HepG2 (cell line): ENCODE results near the gene CCL16. TPM values are rescaled to one million over a fixed set of nuclear protein-coding genes. Genes with fewer than 3 reads are reported as not detected.

Experiments used
- AFF4 ChIP-seq: sonication (generic); formaldehyde crosslinking; IDR thresholded peaks from 2 replicates; pipeline ENCODE4 v1.4.0; 2020; ENCODE audit warnings: missing genetic modification reagents
- GMEB2 ChIP-seq: IDR thresholded peaks from 2 replicates; pipeline ENCODE4 v1.6.1; 2016; ENCODE audit warnings: missing biosample characterization, missing genetic modification reagents, low read depth
- HNRNPK ChIP-seq: fragments of 200-400 bp; formaldehyde crosslinking; IDR thresholded peaks from 2 replicates; pipeline ENCODE4 v1.6.1; 2018; ENCODE audit warnings: low read length, low read depth, moderate library complexity, mild to moderate bottlenecking; ENCODE audit not compliant: poor library complexity, severe bottlenecking
- NFYB ChIP-seq: sonication (generic); formaldehyde crosslinking; IDR thresholded peaks from 2 replicates; pipeline ENCODE4 v1.4.0; 2020; ENCODE audit warnings: missing genetic modification reagents
- NR2F1 ChIP-seq, 2 experiments: fragments of 450-650 bp in 1 of 2; formaldehyde crosslinking in 1 of 2; IDR thresholded peaks; 2 replicates each; pipeline versions ENCODE4 v1.5.0 to v1.6.1; 2016 to 2020; ENCODE audit warnings: mild to moderate bottlenecking in 1 of 2, missing compliant biosample characterization in 1 of 2, missing genetic modification reagents in 1 of 2, moderate library complexity in 1 of 2
- REL ChIP-seq: sonication (generic); formaldehyde crosslinking; conservative IDR thresholded peaks from 2 replicates; pipeline ENCODE4 v1.8.0; 2022; ENCODE audit warnings: mild to moderate bottlenecking, missing genetic modification reagents, moderate library complexity
- SRSF1 ChIP-seq: fragments of 200-400 bp; formaldehyde crosslinking; optimal IDR thresholded peaks from 2 replicates; pipeline ENCODE3; 2017; ENCODE audit warnings: mild to moderate bottlenecking, low read depth, low read length, moderate library complexity
- TEAD3 ChIP-seq: optimal IDR thresholded peaks from 2 replicates; pipeline ENCODE3; 2016; ENCODE audit warnings: borderline replicate concordance
- ZNF253 ChIP-seq: sonication (generic); formaldehyde crosslinking; IDR thresholded peaks from 2 replicates; pipeline ENCODE4 v1.8.0; 2022; ENCODE audit warnings: mild to moderate bottlenecking, missing genetic modification reagents, borderline replicate concordance
- ZNF670 ChIP-seq: sonication (generic); formaldehyde crosslinking; IDR thresholded peaks from 2 replicates; pipeline ENCODE4 v1.8.0; 2022; ENCODE audit warnings: mild to moderate bottlenecking, missing genetic modification reagents, borderline replicate concordance
- ZNF879 ChIP-seq: sonication (generic); formaldehyde crosslinking; IDR thresholded peaks from 2 replicates; pipeline ENCODE4 v1.8.1; 2023; ENCODE audit warnings: missing genetic modification reagents
- ZSCAN22 ChIP-seq: sonication (generic); formaldehyde crosslinking; IDR thresholded peaks from 2 replicates; pipeline ENCODE4 v1.4.0; 2020; ENCODE audit warnings: mild to moderate bottlenecking, missing genetic modification reagents
- ZSCAN31 ChIP-seq: sonication (generic); formaldehyde crosslinking; IDR thresholded peaks from 2 replicates; pipeline ENCODE4 v1.5.0; 2020; ENCODE audit warnings: low read depth, mild to moderate bottlenecking, missing genetic modification reagents
- polyA plus RNA-seq, 8 experiments: library from polyadenylated mRNA; depleted of rRNA in 3 of 8; stranded (reverse) in 7 of 8; unstranded in 1 of 8; fragments of >200 nt; fragmentation: Illumina TruSeq in 4 of 8; extraction: Trizol in 4 of 8; gene quantifications; 2 replicates each; pipeline versions ENCODE4 v1.2.1 to v1.2.3, GENCODE V29; 2011 to 2016; ENCODE audit warnings: low read depth in 4 of 8, missing spikeins in 1 of 8, mixed read lengths in 1 of 8; ENCODE audit not compliant: insufficient read depth in 1 of 8
- total RNA-seq, 5 experiments: library from RNA; depleted of rRNA; stranded (reverse); fragments of >200 nt; fragmentation: Illumina TruSeq; extraction: Trizol; gene quantifications; 2 replicates each; pipeline ENCODE4 v1.2.3, GENCODE V29; 2016; ENCODE audit warnings: low read depth in 1 of 5
- TF ChIP-seq, protein P1 (sequence below): IDR thresholded peaks from 2 replicates; pipeline ENCODE4 v1.6.1; 2016; ENCODE audit warnings: mild to moderate bottlenecking
- TF ChIP-seq, protein P2 (sequence below): sonication (generic); formaldehyde crosslinking; IDR thresholded peaks from 2 replicates; pipeline ENCODE4 v1.5.0; 2020; ENCODE audit warnings: missing genetic modification reagents
- TF ChIP-seq, protein P3 (sequence below): sonication (generic); formaldehyde crosslinking; IDR thresholded peaks from 2 replicates; pipeline ENCODE4 v1.5.1; 2020; ENCODE audit warnings: mild to moderate bottlenecking, missing genetic modification reagents, borderline replicate concordance
- TF ChIP-seq, protein P4 (sequence below): fragments of 450-650 bp; IDR thresholded peaks from 2 replicates; pipeline ENCODE4 v1.6.1; 2017

The CCL16 gene
- total and polyA plus RNA-seq, 2 of the 13 experiments (the other 11 are each of a cell fraction or from before 2014, with no cell fraction given), result 2.0 to 14.7 TPM

DNA sequence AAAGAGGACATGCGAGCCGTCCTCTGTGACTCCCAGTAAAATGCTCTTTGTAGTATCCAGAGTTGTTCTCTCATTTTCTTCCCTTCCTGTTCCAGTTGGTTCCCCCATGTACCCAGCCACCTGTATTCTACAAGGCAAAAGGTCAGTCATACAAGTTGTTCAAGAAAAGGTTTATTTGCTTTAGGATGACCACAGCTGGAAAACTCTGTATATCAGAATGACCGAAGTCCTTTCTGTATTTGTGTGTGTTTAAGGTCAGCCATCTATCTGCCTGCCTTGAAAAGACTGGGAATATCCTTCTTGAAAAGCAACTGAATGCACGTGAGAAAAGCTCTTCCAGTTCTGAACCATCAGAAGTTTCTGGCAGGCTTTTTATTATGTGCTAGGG lies 8.4 kb downstream of the CCL16 start (continued):
- no peak for TF ChIP-seq AFF4 (CRISPR knock-in tag)
- TF ChIP-seq, protein P1, sequence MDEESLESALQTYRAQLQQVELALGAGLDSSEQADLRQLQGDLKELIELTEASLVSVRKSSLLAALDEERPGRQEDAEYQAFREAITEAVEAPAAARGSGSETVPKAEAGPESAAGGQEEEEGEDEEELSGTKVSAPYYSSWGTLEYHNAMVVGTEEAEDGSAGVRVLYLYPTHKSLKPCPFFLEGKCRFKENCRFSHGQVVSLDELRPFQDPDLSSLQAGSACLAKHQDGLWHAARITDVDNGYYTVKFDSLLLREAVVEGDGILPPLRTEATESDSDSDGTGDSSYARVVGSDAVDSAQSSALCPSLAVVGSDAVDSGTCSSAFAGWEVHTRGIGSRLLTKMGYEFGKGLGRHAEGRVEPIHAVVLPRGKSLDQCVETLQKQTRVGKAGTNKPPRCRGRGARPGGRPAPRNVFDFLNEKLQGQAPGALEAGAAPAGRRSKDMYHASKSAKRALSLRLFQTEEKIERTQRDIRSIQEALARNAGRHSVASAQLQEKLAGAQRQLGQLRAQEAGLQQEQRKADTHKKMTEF (CRISPR knock-in tag), result no peak
- no peak for TF ChIP-seq REL (CRISPR knock-in tag)
- no peak for TF ChIP-seq HNRNPK
- TF ChIP-seq NFYB (CRISPR knock-in tag), result no peak
- TF ChIP-seq ZNF670, result no peak
- TF ChIP-seq SRSF1, result no peak
- no peak for TF ChIP-seq ZNF253 (CRISPR knock-in tag)
- TF ChIP-seq, protein P2, sequence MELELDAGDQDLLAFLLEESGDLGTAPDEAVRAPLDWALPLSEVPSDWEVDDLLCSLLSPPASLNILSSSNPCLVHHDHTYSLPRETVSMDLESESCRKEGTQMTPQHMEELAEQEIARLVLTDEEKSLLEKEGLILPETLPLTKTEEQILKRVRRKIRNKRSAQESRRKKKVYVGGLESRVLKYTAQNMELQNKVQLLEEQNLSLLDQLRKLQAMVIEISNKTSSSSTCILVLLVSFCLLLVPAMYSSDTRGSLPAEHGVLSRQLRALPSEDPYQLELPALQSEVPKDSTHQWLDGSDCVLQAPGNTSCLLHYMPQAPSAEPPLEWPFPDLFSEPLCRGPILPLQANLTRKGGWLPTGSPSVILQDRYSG (CRISPR knock-in tag), result no peak
- TF ChIP-seq GMEB2, result no peak
- no peak for TF ChIP-seq TEAD3 (CRISPR knock-in tag)
- no peak; the same call in 1 of the 2 replicates for TF ChIP-seq ZSCAN31 (CRISPR knock-in tag)
- no peak for TF ChIP-seq ZSCAN22 (CRISPR knock-in tag)
- TF ChIP-seq, protein P3, sequence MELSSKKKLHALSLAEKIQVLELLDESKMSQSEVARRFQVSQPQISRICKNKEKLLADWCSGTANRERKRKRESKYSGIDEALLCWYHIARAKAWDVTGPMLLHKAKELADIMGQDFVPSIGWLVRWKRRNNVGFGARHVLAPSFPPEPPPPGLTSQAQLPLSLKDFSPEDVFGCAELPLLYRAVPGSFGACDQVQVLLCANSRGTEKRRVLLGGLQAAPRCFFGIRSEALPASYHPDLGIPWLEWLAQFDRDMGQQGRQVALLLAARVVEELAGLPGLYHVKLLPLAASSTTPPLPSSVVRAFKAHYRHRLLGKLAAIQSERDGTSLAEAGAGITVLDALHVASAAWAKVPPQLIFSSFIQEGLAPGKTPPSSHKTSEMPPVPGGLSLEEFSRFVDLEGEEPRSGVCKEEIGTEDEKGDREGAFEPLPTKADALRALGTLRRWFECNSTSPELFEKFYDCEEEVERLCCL (CRISPR knock-in tag), result no peak
- TF ChIP-seq ZNF879 (CRISPR knock-in tag), result no peak
- TF ChIP-seq, protein P4, sequence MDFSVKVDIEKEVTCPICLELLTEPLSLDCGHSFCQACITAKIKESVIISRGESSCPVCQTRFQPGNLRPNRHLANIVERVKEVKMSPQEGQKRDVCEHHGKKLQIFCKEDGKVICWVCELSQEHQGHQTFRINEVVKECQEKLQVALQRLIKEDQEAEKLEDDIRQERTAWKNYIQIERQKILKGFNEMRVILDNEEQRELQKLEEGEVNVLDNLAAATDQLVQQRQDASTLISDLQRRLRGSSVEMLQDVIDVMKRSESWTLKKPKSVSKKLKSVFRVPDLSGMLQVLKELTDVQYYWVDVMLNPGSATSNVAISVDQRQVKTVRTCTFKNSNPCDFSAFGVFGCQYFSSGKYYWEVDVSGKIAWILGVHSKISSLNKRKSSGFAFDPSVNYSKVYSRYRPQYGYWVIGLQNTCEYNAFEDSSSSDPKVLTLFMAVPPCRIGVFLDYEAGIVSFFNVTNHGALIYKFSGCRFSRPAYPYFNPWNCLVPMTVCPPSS, result no peak
- TF ChIP-seq NR2F1 (CRISPR knock-in tag; IDR thresholded peaks at IDR 0.05), result peak in 1 of 2 experiments; percentile 70; a peak in 2 of 4 replicates
